ENCODE results near the gene ALDH3A2.

DNA sequence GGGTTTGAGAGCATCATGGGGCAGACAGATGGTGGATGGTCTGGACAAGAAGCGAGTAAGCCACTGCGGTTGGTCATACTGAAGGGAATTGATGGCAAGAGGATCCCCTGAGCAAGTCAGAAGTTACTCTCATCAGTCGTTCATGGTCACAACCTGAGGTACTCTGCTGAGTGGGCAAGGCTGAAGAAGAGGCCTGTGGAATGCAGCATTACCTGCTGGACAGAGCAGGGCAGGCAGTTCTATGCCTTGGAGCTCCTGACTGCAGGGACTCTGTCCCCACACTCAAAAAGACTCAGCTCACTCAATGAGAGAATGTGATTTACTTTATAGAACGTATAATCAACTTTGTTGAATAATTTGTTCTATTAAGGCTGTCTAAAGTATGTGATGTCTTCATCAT lies 28.3 kb downstream of the ALDH3A2 start:
- TF ChIP-seq CTCF (IDR thresholded peaks at IDR 0.05; ENCODE audit: low read depth, low read length, missing input control): no peak
- TF ChIP-seq TAF1 (conservative IDR thresholded peaks at IDR 0.05): no peak
- TF ChIP-seq HNF4G (IDR thresholded peaks at IDR 0.05): no peak
- no peak for TF ChIP-seq ATF3 (IDR thresholded peaks at IDR 0.05)
- TF ChIP-seq GABPA (IDR thresholded peaks at IDR 0.05 in 1 of 2, conservative IDR thresholded peaks at IDR 0.05 in 1 of 2): no peak
- no peak for TF ChIP-seq EGR1 (IDR thresholded peaks at IDR 0.05; ENCODE audit: low read depth in 2 of 2)

Data from liver (tissue), 3 donors.